Measurements from ENCODE around the gene TLR10.
"Not testable (repeated sequence)": the region's sequence is repeated elsewhere in the genome, so short reads cannot be mapped to it uniquely, and the experiment has no call there.

TLR10 gene

DNA sequence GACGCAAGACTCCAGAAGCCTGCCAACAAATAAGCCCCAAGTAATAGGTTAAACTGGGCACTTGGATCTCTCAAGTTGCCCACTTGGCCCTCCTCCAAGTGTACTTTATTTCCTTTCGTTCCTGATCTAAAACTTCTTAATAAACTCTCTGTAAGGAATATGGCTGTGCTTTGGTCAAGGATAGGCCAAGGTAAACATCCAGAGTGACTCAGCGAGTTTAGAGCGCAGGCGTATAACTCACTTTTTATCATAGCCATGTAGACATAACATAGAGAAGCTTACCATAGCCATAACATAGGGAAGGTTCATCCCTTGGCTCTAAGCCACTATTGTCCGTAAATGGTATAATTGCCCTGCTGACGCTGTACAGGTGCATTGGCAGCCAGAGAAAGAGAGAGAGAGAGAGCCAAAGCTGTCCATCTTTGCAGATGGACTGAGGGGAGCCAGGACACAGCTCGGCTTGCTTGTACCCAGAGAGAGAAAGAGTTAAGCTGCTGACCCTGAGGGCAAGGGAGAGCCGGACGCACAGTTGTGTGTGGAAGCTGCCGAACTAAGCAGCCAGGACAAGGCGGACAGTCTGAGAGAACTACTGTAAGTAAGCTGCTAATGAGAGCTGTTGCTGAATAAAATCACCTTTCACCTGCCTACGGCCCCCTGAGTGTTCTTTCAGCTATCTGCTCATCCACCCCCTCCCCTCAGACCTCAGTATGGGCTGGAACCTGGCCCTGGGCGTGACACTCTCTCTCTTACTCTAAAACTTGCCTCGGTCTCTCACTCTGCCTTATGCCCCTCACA, 20.0 kb upstream of the TLR10 start:
- no peak for DNase-seq

DNA sequence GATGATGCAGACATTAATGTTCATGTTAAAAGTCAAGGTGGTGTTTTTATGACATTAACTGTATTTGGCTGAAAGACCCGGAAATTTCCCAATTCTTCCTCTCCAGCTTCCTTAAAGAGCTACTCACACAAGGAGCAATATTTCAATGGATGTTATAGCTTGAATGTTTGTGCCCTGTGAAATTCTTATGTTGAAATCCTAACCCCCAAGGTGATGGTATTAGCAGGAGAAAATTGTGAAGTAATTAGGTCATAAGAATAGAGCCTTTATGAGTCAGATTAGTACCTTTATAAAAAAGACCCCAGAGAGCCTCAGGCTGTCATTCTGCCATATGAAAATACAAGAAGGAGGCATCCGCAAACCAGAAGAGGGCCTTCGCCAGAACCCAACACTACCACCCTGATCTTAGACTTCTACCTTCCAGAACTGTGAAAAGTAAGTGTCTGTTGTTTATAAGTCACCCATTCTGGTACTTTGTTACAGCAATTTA, 18.2 kb upstream of the TLR10 start:
- DNase-seq = peak in 1 of 2 donors; percentile 36

DNA sequence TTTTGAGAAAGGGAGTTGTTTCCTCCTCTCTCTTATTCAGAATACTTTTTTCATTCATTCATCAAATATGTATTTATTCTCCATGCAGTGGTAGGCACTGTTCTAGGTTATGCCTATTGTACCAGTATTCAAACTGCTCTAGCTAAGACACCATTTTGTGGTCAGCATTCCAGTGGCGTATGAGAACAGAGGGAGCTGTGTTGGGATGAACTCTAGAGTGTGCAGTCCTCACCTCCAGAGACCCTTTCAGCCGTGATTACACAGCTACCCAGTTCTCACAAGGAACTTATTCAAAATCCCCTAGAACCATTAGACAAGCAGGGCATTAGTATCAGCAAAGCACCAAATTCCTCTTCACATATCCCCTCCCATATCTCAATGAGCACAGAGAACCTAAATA, 17.6 kb upstream of the TLR10 start:
- no peak for DNase-seq

DNA sequence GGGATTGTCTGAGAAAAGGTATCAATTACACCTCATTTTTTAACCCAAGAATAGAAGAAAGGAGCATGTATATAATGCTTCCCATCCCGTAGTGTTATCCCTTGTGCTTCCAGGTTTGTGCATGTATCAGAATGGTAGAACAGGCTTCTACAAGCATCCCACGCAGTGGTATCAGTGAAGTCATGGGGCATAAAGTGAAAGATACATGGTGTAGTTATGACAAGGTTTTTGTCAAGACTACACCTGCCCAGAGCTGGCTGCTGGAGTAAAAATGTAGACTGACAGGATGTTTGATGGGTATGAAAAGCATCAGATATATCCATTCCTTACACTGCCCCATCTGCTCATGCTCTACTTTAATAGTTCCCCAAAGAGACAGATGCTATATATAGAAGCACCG, 12.3 kb upstream of the TLR10 start:
- DNase-seq = no peak

DNA sequence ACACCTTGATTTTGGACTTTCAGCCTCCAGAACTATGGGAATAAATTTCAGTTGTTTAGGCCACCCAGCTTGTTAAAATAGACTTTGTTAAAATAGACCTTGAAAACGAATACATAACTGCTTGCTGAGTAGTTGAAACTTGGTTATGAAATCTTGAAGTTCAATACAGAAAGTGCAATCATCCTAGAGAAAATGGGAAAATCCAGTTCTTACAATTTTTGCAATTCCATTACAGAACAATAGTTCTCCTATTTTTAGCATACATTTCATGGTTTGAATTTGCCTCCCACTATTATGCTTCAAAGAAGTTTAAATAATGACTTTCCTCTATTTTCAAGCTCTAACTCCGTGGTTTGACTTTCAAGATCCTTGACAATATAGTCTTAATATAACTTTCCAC, 11.3 kb upstream of the TLR10 start:
- DNase-seq = peak; percentile 25 to 46

DNA sequence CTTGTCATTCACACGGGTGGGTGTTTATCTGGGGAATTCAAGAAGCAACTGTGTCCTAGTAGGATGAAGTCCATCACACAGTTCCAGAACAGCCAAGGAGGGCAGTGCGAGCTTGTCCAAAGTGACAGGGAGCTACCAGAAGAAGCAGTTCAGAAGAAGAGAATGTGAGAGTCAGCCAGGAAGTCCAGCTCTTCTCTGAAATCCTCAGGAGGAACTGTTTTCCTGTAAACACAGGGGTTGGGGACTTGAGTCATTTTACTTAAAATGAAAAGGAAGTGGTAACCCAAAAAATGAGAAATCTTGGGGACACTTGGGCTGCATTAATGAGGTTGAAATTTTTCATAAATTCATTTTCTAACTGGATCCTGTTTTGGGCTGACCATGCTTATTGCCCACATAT, 8.2 kb upstream of the TLR10 start:
- peak; percentile 74 to 82 for DNase-seq

DNA sequence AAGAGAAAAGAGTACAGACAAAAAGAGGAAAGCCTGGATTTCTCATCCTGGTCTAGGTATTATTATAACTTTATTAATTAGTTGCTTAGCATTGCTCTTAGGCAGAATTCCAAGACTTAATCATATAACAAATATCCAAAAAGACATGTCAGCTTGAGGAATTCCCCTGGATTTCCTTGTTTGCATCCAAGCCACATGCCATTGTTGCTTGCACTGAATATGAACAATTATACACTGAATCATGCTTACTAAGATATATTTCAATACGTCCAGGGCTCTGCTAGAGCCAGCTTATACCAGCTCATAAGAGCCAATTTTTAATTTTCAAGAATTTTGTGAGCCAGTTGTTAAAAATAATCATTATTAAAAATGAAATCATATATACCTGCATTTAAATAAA, 5.5 kb upstream of the TLR10 start:
- no peak for DNase-seq

DNA sequence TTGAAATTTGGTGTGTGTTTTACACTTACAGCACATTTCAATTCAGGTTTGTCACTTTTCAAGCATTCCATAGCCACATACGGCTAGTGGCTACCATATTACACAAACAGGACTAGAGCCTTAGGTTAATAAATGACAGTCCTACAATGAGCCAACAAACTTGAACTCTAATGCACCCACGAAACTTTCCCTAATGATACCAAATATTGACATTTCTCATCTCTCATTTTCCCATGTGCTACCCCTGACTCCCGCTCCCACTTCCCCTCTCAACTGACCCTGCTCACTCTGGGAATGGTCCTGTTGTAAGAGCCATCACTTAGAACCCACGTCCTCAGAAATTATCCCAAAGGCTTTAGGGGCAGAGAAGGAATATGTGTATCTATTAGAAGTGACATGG, 4.9 kb upstream of the TLR10 start:
- no peak for DNase-seq

DNA sequence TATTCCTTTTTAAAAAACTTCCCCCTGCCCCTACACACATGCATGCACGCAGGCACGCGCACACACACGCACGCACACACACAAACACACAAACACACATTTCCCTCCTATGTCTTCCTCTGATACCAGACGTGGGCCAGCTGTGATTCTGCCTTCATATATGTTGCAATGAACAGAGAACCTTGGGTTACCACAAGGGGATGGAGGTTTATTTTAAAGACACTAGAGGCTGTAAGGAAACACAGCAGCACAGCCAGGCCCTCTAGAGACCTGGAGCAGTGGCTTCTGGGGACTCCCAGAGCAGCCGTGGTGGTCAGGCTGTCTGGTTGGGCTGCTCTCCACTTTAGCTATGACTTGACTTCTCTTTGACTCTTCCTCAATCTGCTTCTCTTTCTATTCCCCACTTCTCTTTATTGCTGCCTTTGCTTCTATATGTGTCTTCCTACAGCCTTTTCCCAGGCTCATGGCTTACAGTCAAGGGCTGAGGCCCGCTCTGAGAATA, 3.2 kb upstream of the TLR10 start:
- DNase-seq = peak; percentile 84 to 92

DNA sequence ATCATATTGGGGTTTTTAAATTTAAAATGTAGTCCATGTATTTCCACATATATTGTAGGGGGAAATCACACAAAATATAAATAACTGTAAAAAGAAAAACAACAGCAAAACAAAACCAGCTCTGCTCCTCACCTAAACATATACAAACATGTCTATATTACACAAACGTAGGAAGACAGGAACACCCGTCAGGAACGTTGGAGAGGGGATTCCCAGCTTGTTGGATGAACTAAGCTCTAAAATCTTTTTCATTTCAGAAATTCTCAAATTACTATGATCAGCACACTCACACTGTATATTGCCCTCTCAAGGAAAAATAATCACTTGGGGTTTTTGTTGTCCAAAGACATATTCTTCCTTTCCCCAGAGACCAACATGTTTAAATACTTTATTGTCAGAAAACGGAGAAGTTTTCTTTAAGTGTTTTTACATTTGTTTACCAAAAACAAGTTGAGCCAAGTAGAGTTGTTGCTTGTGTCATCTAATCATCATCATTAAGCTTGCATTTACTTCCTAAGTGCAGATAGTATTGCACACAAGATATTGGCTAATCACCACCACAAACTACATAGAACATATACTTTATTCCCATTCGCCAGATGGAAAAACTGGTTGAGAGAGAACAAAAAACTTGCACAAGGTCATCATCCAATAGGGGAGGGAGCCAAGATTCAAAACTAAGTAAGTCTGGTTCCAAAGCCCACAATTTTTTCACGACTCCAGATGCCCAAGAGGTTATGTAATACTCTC, 2.4 kb upstream of the TLR10 start:
- peak; percentile 49 to 82 for DNase-seq

DNA sequence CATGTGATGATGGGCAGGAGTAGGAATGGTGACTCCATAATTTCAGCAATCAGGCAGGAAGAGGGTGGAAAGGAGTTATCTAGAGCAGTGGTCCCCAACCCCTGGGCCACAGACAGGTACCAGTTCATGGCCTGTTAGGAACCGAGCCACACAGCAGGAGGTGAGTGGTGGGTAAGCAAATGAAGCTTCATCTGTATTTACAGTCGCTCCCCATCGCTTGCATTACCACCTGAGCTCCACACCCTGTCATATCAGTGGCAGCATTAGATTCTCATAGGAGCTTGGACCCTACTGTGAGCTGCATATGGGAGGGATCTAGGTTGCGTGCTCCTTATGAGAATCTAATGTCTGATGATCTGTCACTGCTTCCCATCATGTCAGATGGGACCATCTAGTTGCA, 1.4 kb upstream of the TLR10 start:
- no peak for DNase-seq

DNA sequence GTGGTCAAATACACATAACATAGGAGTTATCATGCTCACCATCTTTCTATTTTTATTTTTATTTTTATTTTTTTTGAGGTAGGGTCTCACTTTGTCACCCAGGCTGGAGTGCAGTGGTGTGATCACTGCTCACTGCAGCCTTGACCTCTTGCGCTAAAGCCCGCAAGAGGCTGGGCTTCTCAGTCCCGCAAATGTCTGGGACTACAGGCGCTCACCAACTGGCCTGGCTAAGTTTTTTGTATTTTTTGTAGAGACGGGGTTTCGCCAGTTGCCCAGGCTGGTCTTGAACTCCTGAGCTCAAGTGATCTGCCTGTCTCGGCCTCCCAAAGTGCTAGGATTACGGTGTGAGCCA, 295 bp upstream of the TLR10 start:
- no peak for DNase-seq

DNA sequence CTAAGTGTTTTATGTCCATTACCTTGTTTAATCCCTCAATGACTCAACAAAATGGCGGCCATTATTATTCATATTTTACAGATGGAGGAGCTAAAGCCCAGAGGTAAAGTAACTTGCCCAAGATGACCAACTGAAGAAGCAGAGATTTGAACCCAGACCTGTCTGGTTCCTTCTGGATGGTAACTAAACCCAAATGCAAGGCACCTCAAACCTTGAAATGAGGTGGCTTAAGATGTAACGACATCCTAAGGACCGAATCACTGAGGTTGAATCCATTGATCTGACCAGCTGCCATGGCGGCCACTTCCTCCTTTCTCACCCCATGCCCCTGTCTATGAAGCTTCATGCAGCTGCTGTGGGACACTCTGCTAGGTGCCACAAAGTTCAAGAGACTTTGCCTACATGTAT, 932 bp downstream of the TLR10 start:
- DNase-seq = no peak

DNA sequence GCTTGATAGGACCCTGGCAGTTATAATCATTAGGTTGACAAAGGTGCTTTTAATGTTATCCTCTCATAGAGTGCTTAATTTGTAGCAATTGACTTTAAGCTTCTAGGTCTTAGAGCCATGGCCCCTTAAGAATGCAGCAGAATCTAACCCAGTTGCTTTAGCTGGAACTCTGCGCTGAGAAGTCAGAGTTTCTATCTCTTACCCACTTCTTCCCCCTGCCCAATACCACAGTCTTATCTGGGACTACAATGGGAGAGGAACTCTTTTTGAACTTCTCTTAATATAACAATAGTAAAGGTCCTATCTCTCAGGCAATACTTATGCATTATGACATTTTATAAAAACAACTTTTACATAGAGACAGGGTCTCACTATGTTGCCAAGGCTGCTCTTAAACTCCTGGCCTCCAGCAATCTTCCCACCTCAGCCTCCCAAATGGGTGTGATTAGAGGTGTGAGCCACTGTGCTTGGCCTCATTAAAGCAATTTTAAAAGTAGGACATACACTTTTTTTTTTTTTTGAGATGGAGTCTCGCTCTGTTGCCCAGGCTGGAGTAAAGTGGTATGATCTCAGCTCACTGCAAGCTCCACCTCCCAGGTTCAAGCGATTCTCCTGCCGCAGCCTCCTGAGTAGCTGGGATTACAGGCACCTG, 1.8 kb downstream of the TLR10 start:
- DNase-seq = no peak

DNA sequence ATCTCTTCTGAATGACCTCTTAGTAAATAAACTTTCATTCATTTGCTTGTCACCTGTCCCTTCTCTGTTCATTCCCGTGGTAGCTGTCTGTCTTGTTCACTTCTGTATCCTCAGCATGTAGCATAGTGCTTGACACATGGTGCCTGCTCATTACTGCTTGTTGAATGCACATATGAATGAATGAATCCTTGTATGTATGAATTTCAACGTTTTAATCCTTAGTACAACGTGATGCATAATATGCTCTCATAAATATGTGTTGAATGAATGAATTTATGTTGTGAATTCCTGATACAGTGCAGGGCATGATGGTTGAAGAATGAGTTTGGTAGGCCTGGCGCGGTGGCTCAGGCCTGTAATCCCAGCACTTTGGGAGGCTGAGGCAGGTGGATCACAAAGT, 3.0 kb downstream of the TLR10 start:
- DNase-seq = no peak

DNA sequence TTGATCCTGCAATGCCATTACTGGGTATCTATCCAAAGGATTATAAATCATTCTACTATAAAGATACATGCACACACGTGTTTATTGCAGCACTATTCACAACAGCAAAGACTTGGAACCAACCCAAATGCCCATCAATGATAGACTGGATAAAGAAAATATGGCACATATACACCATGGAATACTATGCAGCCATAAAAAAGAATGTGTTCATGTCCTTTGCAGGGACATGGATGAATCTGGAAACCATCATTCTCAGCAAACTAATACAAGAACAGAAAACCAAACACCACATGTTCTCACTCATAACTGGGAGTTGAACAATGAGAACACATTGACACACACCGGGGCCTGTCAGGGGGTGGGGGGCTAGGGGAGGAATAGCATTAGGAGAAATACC, 4.9 kb downstream of the TLR10 start:
- not testable (repeated sequence) for DNase-seq

DNA sequence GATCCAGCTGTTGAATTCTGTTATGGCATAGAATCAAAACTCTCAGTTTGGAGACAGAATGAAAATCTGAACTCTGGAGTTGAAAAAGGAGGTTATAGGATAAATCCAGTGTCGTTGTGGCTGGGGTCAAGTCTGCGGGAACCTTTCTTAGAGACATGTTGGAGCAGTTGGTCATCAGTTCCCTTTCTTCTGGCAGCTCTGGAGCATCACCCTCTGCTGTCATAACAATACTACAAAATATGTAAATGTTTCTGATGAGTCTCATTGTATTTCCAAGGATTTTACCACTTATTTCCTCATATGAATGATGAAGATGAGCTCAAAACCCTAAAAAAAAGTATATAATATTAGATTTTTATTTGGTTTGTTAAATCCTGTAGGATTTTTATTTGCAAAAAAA, 7.5 kb downstream of the TLR10 start:
- DNase-seq = peak; percentile 39 to 44

DNA sequence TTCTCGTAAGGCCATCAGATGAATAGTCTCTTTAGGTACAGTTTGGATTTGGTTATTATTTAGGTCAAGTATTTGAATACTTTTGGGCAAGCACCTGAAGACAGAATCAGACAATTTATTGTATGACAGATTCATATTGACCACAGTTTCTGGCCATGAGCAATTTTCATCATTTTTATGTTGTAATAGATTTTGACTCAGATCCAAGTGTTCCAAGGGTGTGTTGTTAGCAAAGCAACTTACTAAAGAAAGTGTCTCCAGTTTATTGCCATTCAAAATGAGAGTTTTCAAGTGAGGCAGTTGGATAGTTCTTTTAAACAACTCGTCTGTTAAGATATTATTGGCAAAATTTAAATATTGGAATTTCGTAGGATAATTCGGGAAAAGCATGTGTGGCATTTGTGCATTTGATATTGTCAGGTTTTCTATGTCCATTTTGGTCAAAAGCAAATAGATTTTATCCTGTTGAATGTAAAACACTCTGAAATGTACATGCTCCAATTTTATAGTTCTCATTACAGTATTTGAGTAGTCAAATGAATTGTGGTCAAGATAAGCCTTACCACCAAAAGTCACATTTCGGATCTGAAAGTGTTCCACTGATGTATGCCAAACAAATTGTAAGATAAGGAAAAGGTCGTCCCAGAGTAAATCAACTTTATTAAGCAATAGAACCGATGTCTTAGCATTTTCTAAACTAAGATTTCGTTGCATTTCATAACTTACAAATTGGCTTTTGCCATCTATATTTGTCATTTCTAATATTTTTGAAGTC, 8.4 kb downstream of the TLR10 start:
- peak; percentile 39 to 78 for DNase-seq

DNA sequence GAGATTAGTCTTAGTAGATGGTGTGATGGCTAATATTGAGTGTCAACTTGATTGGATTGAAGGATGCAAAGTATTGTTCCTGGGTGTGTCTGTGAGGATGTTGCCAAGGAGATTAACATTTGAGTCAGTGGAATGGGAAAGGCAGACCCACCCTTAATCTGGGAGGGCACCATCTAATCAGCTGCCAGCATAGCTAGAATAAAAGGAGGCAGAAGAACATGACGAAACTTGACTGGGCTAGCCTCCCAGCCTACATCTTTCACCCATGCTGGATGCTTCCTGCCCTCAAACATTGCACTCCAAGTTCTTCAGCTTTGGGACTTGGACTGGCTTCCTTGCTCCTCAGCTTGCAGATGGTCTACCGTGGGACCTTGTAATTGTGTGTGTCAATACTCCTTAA, 12.5 kb downstream of the TLR10 start:
- not testable (repeated sequence) for DNase-seq

DNA sequence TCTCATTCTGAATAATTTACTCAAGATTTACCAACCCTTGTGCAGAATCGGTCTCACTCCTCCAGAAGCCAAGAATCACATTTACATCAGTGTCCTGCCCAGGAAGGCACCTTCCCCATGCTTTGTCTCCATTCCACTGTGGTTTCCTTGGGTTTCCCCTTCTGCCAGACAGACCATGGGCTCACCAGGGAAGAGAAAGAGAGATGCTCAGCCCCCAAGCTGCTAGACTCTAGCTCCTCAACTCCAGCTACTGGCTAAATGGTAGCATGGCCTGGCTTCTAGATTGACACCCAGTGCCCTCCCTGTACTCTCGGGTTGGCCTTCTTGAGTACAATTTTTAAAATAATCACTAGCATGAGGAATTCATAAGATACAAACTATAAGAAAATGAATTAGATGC, 12.9 kb downstream of the TLR10 start:
- no peak for DNase-seq

DNA sequence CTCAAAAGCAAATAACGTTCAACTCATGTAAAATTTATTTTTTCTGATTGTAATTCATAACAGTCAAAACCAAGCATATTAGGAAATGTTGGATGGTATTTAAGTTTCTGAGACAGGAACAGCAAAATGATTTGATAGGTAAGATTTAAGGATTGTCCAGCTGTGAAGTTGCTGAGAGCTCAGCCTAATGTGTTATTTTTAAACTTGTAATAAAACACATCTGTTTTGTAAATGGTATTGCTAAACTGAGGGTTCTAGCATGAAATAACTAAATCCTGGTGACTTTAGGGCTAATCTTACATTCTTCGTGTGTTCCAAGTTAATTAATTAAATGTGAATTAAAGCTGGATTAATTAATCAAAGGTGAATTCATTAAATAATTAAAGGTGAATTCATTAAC, 13.3 kb downstream of the TLR10 start:
- no peak for DNase-seq

DNA sequence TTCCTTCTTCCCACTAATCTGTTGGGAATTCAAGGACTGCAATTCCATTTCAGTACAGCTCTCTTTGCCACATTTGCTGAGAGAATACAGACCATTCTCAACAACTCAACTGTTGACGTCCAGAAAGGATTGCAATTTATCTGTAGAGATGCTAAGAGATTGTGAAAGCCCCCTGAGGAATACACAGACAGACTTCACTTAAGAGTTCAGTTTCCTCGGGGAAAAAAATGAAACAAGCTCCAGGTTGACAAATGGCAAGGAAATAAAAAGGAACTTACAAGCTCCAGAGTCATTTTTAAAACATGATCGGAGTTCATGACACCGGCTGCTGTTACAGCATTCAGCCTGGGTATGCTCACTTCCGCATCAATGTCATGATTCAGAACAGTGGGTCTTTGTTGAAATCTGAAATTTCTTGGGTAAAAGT, 13.8 kb downstream of the TLR10 start:
- peak; percentile 86 to 90 for DNase-seq

DNA sequence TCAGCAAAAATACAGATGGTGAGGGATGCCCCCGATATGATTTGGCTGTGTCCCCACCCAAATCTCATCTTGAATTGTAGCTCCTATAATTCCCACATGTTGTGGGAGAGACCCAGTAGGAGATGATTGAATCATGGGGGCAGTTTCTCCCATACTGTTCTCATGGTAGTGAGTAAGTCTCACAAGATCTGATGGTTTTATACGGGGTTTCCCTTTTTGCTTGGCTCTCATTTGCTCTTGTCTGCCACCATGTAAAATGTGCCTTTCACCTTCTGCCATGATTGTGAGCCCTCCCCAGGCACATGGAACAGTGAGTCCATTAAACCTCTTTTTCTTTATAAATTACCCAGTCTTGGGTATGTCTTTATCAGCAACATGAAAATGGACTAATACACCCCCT, 15.8 kb downstream of the TLR10 start:
- peak in 1 of 2 donors; percentile 15 for DNase-seq

Data from inflammatory macrophage (primary cell).